ELR (cell line): Measurements from ENCODE around the gene SNAP23.

ENCODE experiments used
- DNase-seq: peaks from one replicate; pipeline ENCODE4 v3.0.0-alpha.2; 2015; ENCODE audit warnings: low read depth

Gene SNAP23

GRCh38 chr15:42495361-42496212 is at the start of gene SNAP23:
Gene SNAP23, plus strand, starts transcription at chr15:42495634. Its CDS starts 16,213 bp downstream, at chr15:42511847.
- peak; percentile 94 for DNase-seq

DNA sequence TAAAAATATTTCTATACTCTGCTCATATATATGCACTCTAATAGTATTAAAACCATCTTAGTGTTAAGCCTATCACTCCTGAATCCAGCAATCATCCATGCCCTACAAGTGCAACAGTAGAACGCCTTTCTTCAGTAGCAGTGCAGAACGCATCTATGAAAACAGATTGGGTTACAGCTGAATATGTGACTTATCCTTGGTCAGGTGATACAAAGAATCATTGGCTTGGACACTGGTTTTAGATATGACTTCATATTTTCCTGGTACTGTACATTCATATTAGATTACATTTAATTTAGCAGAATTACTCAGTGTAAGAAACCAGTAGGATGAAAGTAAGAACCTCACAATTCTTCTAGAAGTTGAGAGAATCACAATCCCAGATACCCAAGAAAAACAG is 47.8 kb upstream of the SNAP23 start:
- DNase-seq, result no peak

DNA sequence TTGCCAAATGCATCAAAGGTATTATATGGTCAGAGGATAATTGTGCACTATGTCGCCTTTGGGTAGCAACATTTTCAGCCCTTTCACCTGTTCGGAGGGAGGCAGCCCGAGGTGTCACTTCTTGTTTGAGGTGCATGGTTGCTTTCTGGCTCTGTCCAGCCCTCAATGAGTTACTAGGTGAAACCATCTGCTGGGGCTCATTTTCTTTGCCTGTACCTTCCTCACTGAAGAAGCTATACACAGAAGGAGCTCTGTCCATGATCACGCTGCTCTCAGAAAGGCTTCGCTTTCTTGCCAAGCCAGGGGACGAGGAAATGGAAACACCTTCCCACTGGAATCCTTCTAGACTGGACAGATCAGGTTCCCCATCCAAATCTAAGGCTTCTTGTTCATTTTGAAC is 47.2 kb upstream of the SNAP23 start:
- DNase-seq, result no peak

DNA sequence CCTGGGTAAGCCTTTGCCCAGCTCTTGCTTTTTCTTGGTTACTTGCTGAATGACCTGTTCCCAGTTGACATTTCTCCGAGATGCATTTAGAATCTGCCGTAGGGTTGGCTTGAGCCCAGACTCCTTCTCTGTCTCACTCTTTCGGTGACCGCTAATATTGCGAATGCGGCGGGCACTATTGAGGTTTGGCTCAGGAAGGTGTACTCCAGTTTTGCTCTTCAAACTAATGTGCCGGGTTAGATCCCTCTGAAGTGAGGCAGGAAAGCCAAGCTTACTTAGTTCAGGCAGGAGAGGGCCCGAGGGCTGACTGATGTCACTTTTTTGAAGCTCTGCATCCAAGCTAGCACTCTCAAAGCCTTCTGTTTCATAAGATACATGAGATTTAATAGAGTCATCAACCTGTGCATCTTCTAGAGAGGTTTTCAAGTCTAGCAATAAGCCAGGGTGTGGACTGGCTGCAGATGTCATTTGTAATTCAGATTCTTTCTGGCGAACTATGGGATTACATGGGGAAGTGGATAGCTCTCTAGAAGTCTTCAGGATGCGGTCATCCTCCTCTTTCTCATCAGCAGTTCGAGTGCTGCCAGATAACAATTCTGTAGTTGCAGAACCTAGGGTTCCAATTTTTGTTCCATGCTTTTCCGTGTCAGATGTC is 45.5 kb upstream of the SNAP23 start:
- DNase-seq, result no peak

- DNase-seq, result no peak
Observed at GRCh38 chr15:42450425-42450790, 45.0 kb upstream of the SNAP23 start.

DNA sequence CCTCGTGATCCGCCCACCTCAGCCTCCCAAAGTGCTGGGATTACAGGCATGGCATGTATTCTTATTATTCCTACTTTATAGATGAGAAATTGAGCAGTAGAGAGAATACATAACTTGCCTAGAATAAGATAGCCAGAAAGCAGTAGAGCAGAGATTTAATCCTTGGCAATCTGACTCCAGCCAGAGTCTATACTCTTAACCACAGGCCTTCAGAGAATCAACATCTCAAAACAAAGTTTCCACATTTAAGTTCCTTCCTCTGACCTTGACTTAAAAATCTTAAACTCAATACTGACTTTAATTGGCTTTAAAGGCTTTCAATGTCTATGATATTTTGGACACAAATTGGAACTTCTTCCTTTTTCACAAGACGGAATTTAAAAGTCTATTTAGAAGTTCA is 41.6 kb upstream of the SNAP23 start:
- DNase-seq, result no peak

DNA sequence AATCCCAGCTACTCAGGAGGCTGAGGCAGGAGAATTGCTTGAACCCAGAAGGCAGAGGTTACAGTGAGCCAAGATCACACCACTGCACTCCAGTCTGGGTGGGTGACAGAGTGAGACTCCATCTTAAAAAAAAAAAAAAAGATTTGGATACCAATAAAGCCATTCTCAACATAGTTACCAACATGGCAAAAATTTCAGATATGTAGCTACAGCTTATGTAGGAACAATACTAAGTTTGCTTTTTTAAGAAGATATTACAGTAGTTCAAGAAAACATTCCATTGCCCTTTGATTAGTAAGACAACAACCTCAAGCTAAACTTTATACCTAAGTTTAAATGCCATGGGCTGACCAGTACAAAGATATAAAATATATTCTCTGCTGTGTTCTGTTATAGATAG is 38.9 kb upstream of the SNAP23 start:
- no peak for DNase-seq

- DNase-seq, result peak; percentile 10
Observed at GRCh38 chr15:42456971-42457370, 38.5 kb upstream of the SNAP23 start.

DNA sequence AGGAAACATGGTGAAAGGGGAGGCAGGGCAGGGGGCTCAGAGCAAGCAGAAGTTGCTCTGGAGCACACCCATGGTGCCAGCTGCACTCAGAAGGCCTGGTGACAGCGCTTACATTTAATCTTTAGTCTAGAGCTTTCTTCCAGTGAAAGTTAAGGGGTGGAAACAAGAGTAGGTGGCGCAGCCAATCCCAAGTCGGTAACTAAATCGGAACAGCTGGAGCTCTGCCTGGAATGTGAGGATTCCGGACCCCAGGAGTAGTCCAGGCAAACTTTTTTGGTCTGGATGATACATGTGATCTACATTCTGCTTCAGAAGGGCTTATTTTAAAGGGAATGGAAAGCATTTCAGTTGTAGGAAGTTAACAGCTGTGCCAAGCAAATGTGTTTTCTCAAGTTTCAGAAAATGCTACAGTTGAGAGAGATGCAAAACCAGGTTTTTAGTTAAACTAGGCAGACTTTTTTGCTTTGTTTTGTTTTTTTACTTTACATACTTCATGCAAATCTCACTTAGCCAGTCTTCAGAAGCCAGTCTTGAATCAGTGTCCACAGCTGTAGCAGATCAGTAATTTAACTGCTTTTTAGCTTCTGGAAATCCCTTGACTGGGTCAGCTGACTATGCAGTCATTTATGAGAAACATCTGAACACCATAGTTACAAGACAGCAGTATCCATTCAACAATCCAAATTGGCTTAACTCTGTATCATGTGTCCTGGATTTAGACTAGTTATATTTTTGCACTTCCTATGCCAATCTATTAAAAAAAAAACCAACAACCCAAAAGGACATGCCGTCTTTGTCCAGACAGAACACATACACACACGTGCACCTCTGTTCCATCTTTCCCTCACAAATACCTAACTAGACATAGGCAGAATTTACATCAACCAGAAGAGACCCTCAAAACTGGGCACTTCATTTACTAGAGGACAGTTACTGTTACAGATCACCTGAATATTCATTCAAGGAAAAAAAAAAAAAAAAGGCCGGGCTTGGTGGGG is 37.7 kb upstream of the SNAP23 start:
- peak; percentile 43 for DNase-seq

- DNase-seq, result no peak
Observed at GRCh38 chr15:42461261-42461660, 34.2 kb upstream of the SNAP23 start.

- no peak for DNase-seq
Observed at GRCh38 chr15:42465520-42466259, 29.7 kb upstream of the SNAP23 start.

DNA sequence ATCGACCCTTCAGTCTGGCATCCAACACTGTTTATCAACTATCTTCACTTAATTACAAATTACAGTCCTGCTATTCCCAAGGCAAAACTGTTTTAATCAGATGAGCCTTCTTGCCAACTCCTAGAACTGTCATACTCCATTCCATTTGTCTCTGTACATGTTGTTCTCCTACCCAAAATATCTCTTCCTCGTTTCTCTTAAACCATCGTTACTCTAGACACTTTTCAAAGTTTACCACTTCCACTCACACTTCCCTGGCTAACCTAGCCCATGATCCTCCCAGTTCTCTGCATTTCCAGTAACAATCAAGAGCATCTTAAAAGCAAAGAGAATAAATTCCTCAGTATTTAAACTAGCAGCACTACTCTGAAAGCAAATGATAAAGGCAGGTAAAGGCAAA is 24.4 kb upstream of the SNAP23 start:
- no peak for DNase-seq

DNA sequence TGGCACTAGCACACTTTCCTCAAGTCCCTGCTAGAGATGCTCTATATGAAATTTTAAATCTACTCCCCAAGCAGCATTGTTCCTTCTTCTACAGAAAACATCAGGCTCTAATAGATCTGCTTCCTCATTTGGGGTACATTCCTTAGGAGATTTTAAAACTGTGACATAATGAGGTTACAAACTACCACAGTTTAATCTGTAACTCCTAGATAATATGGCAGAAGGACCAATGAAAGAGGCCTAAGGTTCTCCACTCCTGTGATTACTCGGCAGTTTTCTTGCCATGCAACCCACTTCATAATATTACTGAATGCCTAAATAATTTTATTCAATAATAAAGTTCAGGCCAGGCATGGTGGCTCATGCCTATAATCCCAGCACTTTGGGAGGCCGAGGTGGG is 20.6 kb upstream of the SNAP23 start:
- no peak for DNase-seq

DNA sequence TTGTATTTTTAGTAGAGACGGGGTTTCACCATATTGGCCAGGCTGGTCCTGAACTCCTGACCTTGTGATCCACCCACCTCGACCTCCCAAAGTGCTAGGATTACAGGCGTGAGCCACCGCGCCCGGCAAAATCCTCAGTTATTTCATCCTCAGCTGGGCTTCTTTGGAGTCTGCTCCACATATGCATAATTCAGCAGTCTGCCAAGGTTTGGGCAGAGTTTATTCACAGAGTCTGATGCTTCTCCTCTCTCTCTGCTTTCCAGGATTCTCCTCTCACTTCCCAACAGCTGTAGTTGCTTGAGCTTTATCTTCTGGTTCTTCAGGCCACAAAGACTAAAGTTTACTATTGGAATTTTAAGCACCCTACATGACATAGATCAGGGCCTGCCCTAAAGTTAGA is 12.7 kb upstream of the SNAP23 start:
- no peak for DNase-seq

DNA sequence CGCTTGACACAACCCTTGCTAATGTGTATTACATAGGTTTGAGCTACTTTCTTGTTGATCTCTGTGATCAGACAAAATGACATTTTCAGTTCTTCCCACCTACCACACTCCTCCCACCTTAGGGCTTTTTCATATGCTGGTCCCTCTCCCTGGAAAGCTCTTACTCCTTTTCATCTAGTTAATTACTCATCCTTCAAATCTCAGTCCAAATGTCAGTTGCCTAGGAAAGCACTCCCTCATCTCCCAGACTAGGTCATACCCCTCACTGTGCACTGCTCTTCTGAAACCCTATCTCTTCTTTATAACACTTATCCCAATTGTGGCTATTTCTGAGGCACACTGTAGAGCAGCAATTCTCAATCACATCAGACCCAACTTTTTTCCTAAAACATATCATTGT is 11.8 kb upstream of the SNAP23 start:
- DNase-seq, result no peak

DNA sequence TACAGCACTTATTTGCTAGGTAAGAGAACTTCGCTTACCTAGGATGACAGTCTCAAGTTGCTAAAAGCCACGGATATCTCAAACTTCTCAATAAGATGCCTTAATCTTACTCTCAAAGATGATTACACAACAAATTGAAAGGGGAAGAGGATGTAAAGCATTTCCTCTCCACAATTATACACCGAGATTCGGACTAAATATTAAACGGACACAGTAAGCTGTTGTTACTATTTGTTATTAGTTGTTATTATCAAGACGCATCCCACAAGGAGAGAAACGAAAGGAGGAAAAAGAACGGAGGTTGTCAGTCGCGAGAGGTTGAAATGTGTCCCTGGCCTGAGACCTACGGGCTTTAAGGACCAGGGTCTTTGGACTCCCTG is 5.2 kb upstream of the SNAP23 start:
- peak; percentile 26 for DNase-seq

- peak; percentile 94 for DNase-seq
Observed at GRCh38 chr15:42490671-42491538, 4.5 kb upstream of the SNAP23 start, which contains the start of gene ZNF106. Gene ZNF106, minus strand, starts transcription at chr15:42491141. Its CDS starts 18,852 bp downstream, at chr15:42472289.

- peak; percentile 86 for DNase-seq
Observed at GRCh38 chr15:42491539-42492225, 3.8 kb upstream of the SNAP23 start.

- DNase-seq, result no peak
Observed at GRCh38 chr15:42493679-42494078, 1.8 kb upstream of the SNAP23 start.

DNA sequence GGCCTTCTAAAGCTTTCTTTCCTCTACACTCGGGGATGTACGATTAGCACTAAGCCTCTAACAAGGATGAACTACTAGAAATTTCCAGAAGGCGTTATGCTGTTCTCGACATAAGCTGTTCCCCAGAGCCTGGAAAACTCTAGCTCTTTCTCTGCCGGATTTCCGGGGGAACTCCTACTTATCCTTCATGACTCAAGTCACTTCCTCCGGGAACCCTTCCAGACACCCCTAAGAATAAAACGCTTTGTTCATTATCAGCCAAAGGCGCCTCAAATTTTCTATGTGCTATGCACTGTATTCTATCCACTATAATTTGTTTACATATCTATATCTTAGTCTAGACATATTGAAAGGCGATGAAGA is 455 bp upstream of the SNAP23 start:
- peak; percentile 84 for DNase-seq
